ENCODE data around the gene BCL2L14.
"Not testable (repeated sequence)": the region's sequence is repeated elsewhere in the genome, so short reads cannot be mapped to it uniquely, and the experiment has no call there.

The BCL2L14 gene

GRCh38 chr12:12110923-12111555, 40.3 kb downstream of the BCL2L14 start:
- not testable (repeated sequence) for DNase-seq

- no peak for DNase-seq
These were observed 44.8 kb downstream of the BCL2L14 start for GRCh38 chr12:12115514-12115913.

GRCh38 chr12:12116677-12117076, 45.9 kb downstream of the BCL2L14 start:
- no peak for DNase-seq

GRCh38 chr12:12121061-12121460, 50.3 kb downstream of the BCL2L14 start:
- no peak for DNase-seq

- DNase-seq, result no peak
These were observed 52.4 kb downstream of the BCL2L14 start for GRCh38 chr12:12123036-12123604.

GRCh38 chr12:12126551-12126950, 55.8 kb downstream of the BCL2L14 start:
- no peak for DNase-seq

- no peak for DNase-seq
These were observed 56.6 kb downstream of the BCL2L14 start for GRCh38 chr12:12127304-12127703.

GRCh38 chr12:12128670-12129069, 57.9 kb downstream of the BCL2L14 start:
- no peak for DNase-seq

- no peak for DNase-seq
These were observed 62.5 kb downstream of the BCL2L14 start for GRCh38 chr12:12133259-12133658.

GRCh38 chr12:12133785-12134184, 63.0 kb downstream of the BCL2L14 start:
- DNase-seq, result no peak

GRCh38 chr12:12138203-12139154, 67.7 kb downstream of the BCL2L14 start:
- no peak for DNase-seq

- no peak for DNase-seq
These were observed 70.3 kb downstream of the BCL2L14 start for GRCh38 chr12:12141000-12141399.

- not testable (repeated sequence) for DNase-seq
These were observed 73.8 kb downstream of the BCL2L14 start for GRCh38 chr12:12144531-12144930.

GRCh38 chr12:12147111-12147510, 76.4 kb downstream of the BCL2L14 start:
- no peak for DNase-seq

Measured in SW 1271 (cell line).